HG02759 (cell line): Measurements from ENCODE around the gene MMP11.

ENCODE experiments used
- ATAC-seq: cut with Tn5 transposase; IDR thresholded peaks from one replicate; pipeline ENCODE4 v1.9.1; 2021; ENCODE audit warnings: mild to moderate bottlenecking, moderate library complexity; ENCODE audit not compliant: unreplicated experiment

MMP11 gene

DNA sequence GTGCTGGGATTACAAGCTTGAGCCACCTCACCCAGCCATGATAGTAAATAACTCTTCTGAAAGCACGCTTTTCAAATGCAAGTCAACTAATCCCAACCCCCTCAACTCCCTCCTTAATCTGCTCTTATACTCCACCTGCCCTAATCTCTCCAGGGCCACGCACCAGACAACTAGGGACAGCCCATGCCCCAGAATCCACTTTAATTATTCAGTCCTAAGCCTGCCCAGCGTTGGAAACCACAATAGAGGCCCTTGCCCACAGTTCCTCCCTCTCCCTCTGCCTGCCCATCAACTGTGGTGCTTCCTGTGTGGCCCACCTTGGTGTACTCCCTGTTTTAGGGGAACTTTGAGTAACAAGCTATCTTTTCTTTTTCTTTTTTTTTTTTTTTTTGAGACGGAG is 15.8 kb upstream of the MMP11 start:
- no peak for ATAC-seq

- no peak for ATAC-seq
These were observed 13.1 kb upstream of the MMP11 start for GRCh38 chr22:23759566-23759965.

DNA sequence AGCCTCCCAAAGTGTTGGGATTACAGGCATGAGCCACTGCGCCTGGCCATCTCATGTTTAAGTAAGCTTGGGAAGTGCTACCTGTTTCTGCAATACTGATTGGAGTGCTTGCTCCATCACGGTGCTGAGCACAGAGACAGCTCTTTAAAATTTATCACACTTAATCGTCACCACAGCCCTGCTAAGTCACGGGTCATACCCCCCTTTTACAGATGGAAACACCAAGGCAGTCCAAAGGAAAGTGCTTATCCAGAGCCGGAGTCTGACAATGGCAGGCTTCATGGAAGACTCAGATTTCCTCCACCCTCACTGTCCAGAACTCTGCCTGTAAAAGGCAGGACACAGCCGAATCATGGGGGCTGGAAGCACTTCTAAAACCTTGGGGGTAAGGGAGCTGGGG is 12.6 kb upstream of the MMP11 start:
- ATAC-seq, result no peak

GRCh38 chr22:23762842-23763578 is 9.6 kb upstream of the MMP11 start, which contains the start of gene C22orf15:
Gene C22orf15, plus strand, starts transcription at chr22:23762990. Its CDS starts 317 bp downstream, at chr22:23763307.
- ATAC-seq, result no peak

DNA sequence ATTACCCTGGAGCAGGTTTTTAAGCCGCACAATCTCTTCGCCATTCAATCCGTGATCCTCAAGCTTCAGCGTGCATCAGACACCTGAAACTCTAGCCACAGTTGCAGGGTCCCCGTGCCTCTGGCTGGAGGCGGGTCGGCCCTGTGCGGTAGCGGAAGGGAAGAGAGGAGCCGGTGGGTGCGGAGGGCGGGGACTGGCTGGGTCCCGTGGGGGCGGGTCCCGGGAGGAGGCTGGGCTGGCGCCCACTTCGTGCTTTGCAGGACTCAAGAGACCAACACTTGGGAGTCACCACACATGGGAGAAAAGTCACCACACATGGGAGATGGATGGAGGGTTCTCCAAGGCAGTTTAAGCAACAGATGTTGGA is 9.1 kb upstream of the MMP11 start:
- ATAC-seq, result no peak

DNA sequence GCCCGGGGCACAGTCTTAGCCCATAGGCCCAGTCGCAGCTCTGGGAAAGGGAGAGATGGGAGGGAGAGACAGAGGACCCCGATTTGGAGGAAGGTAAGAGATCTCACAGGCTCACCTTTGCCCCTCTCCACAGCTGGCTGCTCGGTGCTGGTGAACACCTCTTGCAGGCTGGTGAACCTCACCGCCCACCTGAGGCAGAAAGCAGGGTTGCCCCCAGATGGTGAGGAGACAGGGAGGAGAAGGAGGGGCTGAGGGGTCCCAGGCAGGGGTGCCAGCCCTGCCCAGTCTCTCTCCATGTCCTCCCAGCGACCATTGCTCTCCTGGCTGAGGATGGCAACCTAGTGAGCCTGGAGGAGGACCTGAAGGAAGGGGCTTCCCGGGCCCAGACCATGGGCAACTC is 8.7 kb upstream of the MMP11 start:
- no peak for ATAC-seq

- no peak for ATAC-seq
These were observed 7.5 kb upstream of the MMP11 start for GRCh38 chr22:23764899-23765881.

GRCh38 chr22:23767303-23767672 is 5.4 kb upstream of the MMP11 start:
- ATAC-seq, result no peak

GRCh38 chr22:23767673-23768548 is 4.7 kb upstream of the MMP11 start, which contains the start of gene CHCHD10:
Gene CHCHD10, minus strand, starts transcription at chr22:23767972. Its CDS starts 98 bp downstream, at chr22:23767874.
- ATAC-seq, result peak; percentile 50

DNA sequence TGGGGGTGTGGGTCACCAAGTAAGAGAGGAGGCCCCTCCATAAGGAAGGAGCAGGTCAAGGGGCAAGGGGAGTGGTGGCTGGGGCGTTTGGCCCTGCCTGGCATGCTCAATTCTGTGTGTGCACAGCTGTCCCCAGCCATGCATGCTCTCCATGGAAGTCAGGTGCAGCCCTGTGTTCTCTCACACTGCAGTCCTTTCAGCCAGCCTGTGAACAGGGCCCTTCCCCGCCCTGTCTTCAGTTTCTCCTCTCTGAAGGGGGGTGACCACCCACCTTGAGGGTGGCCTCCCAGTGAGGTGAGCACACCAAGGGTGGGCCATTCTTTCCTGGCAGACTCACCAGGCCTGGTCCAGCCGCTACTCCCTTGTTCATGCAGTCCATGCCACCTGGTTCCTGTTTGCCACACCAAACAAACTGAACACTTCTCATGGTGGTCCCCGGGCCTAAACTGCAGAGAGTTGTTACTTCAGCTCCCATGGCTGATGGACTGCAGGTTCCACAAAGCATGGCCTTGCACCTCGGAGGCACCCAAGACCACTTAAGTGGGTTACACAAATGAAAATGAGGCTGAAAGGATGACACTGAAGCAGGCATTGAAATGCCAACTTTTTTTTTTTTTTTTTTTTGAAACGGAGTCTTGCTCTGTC is 3.2 kb upstream of the MMP11 start:
- ATAC-seq, result no peak

DNA sequence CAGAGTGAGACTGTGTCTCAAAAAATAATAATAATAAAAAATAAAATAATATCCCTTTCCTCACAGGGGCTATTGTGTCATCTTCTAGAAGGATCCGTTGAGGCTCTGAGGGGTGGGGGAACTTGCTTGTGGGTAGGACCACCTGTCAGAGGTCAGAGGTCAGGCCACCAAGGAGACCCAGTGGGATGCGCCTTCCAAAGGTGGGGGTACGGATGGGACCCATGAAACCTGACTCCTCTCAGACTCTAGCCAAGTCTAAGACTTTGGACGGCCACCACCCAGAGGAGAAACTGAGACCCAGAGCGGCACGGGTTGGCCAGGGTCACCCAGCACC is 367 bp upstream of the MMP11 start:
- ATAC-seq, result no peak

GRCh38 chr22:23773483-23774113 is 949 bp downstream of the MMP11 start:
- ATAC-seq, result no peak

GRCh38 chr22:23774114-23774921 is 1.7 kb downstream of the MMP11 start:
- no peak for ATAC-seq

GRCh38 chr22:23774922-23775436 is 2.3 kb downstream of the MMP11 start:
- no peak for ATAC-seq

DNA sequence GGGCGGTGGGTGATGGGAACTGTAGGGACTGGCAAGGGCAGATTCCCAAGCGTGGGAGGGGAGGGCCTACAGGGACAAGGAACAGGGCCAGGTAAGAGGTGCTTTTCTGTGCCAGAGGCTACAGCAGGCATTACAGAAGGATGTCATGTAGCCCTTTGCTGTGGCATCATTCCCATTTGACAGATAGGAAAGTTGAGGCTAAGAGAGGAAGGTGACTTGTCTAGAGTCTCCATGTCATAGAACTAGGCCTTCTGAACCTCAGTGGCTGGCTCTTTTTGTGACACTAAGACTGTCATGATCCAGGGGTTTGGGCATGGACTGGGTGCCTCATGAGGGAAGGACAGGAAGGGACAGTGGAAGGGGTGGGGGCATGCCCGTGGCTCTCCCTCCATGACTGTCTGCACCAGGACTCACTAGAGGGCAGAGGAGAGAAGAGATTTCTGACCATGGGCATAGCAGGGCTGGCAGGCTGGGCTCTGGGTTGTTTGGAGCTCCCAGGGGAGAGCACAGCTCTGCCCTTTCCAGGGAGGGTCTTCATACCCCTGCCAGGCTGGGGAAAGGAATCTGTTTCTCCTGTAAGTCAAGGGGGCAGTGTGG is 3.2 kb downstream of the MMP11 start:
- no peak for ATAC-seq

DNA sequence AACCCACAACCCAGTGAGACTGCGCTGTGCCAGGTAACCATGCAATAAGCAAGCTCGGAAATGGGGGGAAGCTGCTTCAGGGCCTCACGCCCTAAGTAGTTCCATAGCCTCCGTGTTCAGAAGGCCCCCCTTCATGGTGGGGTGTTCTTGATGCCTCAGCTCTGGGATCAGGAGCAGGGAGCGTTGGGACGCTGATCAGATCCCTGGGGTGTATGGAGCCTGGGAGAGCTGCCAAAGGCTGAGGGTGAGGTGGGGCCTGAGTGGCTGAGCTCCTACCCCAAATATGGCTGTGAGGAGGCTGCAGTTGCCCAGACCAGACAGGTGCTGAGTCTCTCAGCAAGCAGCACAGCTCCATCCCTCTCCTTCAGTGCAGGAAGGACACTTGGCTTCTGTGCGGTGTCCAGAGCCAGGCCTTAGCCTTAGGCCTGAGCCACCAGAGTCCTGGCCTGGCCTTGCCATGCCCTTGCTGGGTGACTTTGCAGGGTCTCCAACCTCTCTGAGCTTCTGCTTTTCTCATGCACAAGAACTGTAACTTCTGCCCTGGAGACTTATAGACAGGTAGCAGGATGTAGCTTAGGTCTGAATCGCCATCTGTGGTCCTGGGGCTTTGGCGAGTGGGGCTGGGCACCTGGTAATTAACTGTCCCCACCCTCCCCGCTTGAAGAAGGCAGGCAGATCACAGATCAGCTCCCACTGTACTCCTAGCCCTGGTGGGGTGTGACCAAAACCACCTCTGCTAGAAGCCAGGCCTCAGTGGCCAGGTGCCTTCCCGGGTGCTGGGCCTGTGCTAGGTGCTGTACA is 5.3 kb downstream of the MMP11 start:
- no peak for ATAC-seq

DNA sequence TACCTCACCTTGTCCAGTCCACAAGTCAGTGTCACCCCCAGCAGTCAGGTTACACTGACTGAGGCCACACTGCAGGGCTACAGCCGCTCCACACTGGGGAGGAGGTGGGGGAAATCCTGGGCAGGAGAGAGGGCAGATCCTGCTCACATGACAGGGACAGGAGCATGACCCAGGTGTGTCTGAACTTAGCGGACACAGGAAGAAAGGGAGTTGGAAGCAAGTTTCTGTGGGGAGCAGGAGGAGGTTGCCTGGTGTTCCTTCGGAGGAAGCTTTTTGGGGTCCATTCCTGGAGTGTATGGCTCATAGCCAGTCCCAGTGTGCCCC is 5.9 kb downstream of the MMP11 start:
- no peak for ATAC-seq

- ATAC-seq, result no peak
These were observed 6.4 kb downstream of the MMP11 start for GRCh38 chr22:23779083-23779482.
